GM12878 (cell line): ENCODE measurements around the gene TTLL10. TPM values are rescaled to one million over a fixed set of nuclear protein-coding genes. Genes with fewer than 3 reads are reported as not detected.

Source experiments
- ATAC-seq: fragments of 200-7000 bp; cut with Tn5 transposase; 3 replicates; pipeline ENCODE4 v1.9.1; 2020; ENCODE audit warnings: mild to moderate bottlenecking, moderate library complexity
- BruUV-seq: library from RNA; stranded (reverse); fragments of 400-500 nt; replicated peaks from 2 replicates; lab custom pipeline; 2021; lab: Mats Ljungman, UMichigan
- CTCF ChIA-PET: fragments of 300-600 bp; sonication (Branson Sonifier 250); formaldehyde crosslinking; extraction: SDS; loops from one replicate; lab custom pipeline; 2021; ENCODE audit warnings: inconsistent platforms; lab: Yijun Ruan, JAX
- POLR2A ChIA-PET: fragments of 350-600 bp; formaldehyde crosslinking; extraction: SDS; loops from one replicate; lab custom pipeline; 2021; ENCODE audit warnings: inconsistent platforms; lab: Charles Lee
- RAD21 ChIA-PET: fragments of 300-600 bp; sonication (Branson Sonifier 250); formaldehyde crosslinking; loops from one replicate; lab custom pipeline; 2023; ENCODE audit warnings: antibody characterized with exemption; ENCODE audit not compliant: unreplicated experiment; lab: Charles Lee
- SMC1A ChIA-PET: fragments of 300-600 bp; sonication (Branson Sonifier 250); formaldehyde crosslinking; loops from one replicate; lab custom pipeline; 2023; ENCODE audit not compliant: unreplicated experiment, uncharacterized antibody; lab: Charles Lee
- DNase-seq: peaks from one replicate; pipeline ENCODE4 v3.0.0-alpha.2; 2011; ENCODE audit warnings: low read depth, low spot score
- FAIRE-seq: peaks from 3 replicates; lab custom pipeline; 2011; peaks lifted over from hg19 to GRCh38; lab: Jason Lieb, UNC
- H2AFZ ChIP-seq: 2 replicates; pipeline ENCODE4 v1.6.0; 2011; ENCODE audit warnings: low read depth, low read length, control low read depth; ENCODE audit not compliant: control insufficient read depth
- H3K27ac ChIP-seq: 2 replicates; pipeline ENCODE4 v1.5.1; 2011; ENCODE audit warnings: control low read depth; ENCODE audit not compliant: control insufficient read depth, insufficient read depth
- H3K27me3 ChIP-seq, 2 experiments: replicated peaks in 1 of 2; 2 replicates each; pipeline versions ENCODE4 v1.6.0 to v1.6.1; 2011; ENCODE audit warnings: low read length in 1 of 2; ENCODE audit not compliant: control insufficient read depth in 2 of 2, insufficient read depth in 2 of 2
- H3K36me3 ChIP-seq, 2 experiments: 2 replicates each; pipeline ENCODE4 v1.5.1; 2011; ENCODE audit warnings: low read length in 1 of 2; ENCODE audit not compliant: control insufficient read depth in 2 of 2, insufficient read depth in 2 of 2
- H3K4me1 ChIP-seq: 2 replicates; pipeline ENCODE4 v1.6.1; 2011; ENCODE audit warnings: mild to moderate bottlenecking, low read length, moderate library complexity, mixed read lengths; ENCODE audit not compliant: control insufficient read depth, insufficient read depth
- H3K4me2 ChIP-seq: 2 replicates; pipeline ENCODE4 v1.6.0; 2011; ENCODE audit warnings: control low read depth; ENCODE audit not compliant: control insufficient read depth, insufficient read depth
- H3K4me3 ChIP-seq: fragments of 200-600 bp; sonication (generic); 2 replicates; pipeline ENCODE4 v1.5.1; 2016
- H3K79me2 ChIP-seq: 2 replicates; pipeline ENCODE4 v1.6.0; 2011; ENCODE audit warnings: low read length; ENCODE audit not compliant: control insufficient read depth, insufficient read depth
- H3K9ac ChIP-seq: 2 replicates; pipeline ENCODE4 v1.8.0; 2011; ENCODE audit warnings: low read length, control low read depth, mixed read lengths; ENCODE audit not compliant: control insufficient read depth, insufficient read depth
- H3K9me3 ChIP-seq: replicated peaks from 3 replicates; pipeline ENCODE4 v1.5.1; 2011; ENCODE audit warnings: mild to moderate bottlenecking, low read length; ENCODE audit not compliant: control insufficient read depth, insufficient read depth
- H4K20me1 ChIP-seq: 2 replicates; pipeline ENCODE4 v1.6.0; 2011; ENCODE audit not compliant: control insufficient read depth, insufficient read depth
- BACH1 ChIP-seq: fragments of 450-650 bp; IDR thresholded peaks from 2 replicates; pipeline ENCODE4 v1.6.1; 2017; ENCODE audit warnings: mild to moderate bottlenecking, borderline replicate concordance
- IKZF2 ChIP-seq, 2 experiments: fragments of 450-650 bp; IDR thresholded peaks; 2 replicates each; pipeline ENCODE4 v1.6.1; 2017; ENCODE audit warnings: mild to moderate bottlenecking in 2 of 2, moderate library complexity in 2 of 2
- KDM1A ChIP-seq: fragments of 200-600 bp; sonication (generic); IDR thresholded peaks from 2 replicates; pipeline ENCODE4 v1.6.1; 2016; ENCODE audit warnings: borderline replicate concordance
- MYC ChIP-seq: IDR thresholded peaks from 2 replicates; pipeline ENCODE4 v1.6.1; 2011; ENCODE audit warnings: mild to moderate bottlenecking, low read length, moderate library complexity, inconsistent platforms; ENCODE audit not compliant: insufficient read depth, insufficient replicate concordance, insufficient read length, severe bottlenecking
- NR2C1 ChIP-seq: fragments of 450-650 bp; IDR thresholded peaks from 2 replicates; pipeline ENCODE4 v1.6.1; 2017; ENCODE audit warnings: antibody characterized with exemption, mild to moderate bottlenecking, moderate library complexity
- NR2C2 ChIP-seq: IDR thresholded peaks from 2 replicates; pipeline ENCODE4 v1.6.1; 2011; ENCODE audit warnings: borderline replicate concordance, low read depth; ENCODE audit not compliant: control insufficient read depth, insufficient read length
- NR2F1 ChIP-seq: fragments of 450-650 bp; conservative IDR thresholded peaks from 2 replicates; pipeline ENCODE4 v1.6.1; 2017; ENCODE audit warnings: mild to moderate bottlenecking
- NRF1 ChIP-seq: conservative IDR thresholded peaks from 2 replicates; pipeline ENCODE4 v1.6.1; 2011; ENCODE audit warnings: mild to moderate bottlenecking, low read depth, low read length, improper control_type of control experiment
- PKNOX1 ChIP-seq: fragments of 450-650 bp; IDR thresholded peaks from 2 replicates; pipeline ENCODE4 v1.6.1; 2016; ENCODE audit warnings: mild to moderate bottlenecking
- RFX5 ChIP-seq: IDR thresholded peaks from 2 replicates; pipeline ENCODE4 v1.6.1; 2011; ENCODE audit warnings: low read depth, low read length, improper control_type of control experiment
- ZNF274 ChIP-seq: IDR thresholded peaks from one replicate; pipeline ENCODE4 v1.8.0; 2011; ENCODE audit not compliant: insufficient read length, insufficient read depth
- WGBS: methylation state at CpG from one replicate; pipeline ENCODE4 v1.1.6; 2016; ENCODE audit warnings: low lambda C conversion rate; ENCODE audit not compliant: insufficient replicate concordance, insufficient coverage; ENCODE audit errors: missing lambda C conversion rate; 5-methylcytosine and 5-hydroxymethylcytosine counted together
- in situ Hi-C: fragments of 300-500 bp; cut with MboI; formaldehyde crosslinking; loops from 9 replicates; pipeline ENCODE4 v1.14.3; 2018; ENCODE audit warnings: mixed read lengths
- intact Hi-C: fragments of 100-400 bp; cut with micrococcal nuclease; formaldehyde crosslinking; loops from one replicate; pipeline ENCODE4 v1.14.2; 2022; ENCODE audit not compliant: unreplicated experiment
- polyA plus RNA-seq, 11 experiments: library from polyadenylated mRNA; depleted of rRNA in 4 of 11; unstranded in 6 of 11; stranded (reverse) in 5 of 11; fragments of >200 nt; fragmentation: Nextera tagmentation in 4 of 11; fragmentation: Illumina TruSeq in 1 of 11; extraction: Ambion mirVana in 4 of 11; extraction: Trizol in 1 of 11; gene quantifications; 1 replicate in 1 of 11; 2 replicates in 10 of 11; pipeline versions ENCODE4 v1.2.1 to v1.2.3, GENCODE V29; 2011 to 2016; ENCODE audit warnings: inconsistent platforms in 2 of 11, missing spikeins in 2 of 11, low read depth in 1 of 11
- total RNA-seq, 4 experiments: library from RNA; depleted of rRNA in 3 of 4; stranded (reverse); fragments of >200 nt in 3 of 4; fragmentation: Illumina TruSeq in 1 of 4; extraction: Trizol in 1 of 4; gene quantifications; 2 replicates each; pipeline versions ENCODE4 v1.2.1 to v1.2.3, GENCODE V29; 2013 to 2021

TTLL10 gene
- total and polyA plus RNA-seq, 10 of the 15 experiments (the other 5 are each of a cell fraction or from before 2014, with no cell fraction given), result not detected

GRCh38 chr1:1239227-1239613 lies 65.5 kb downstream of the TTLL10 start:
- POLR2A ChIA-PET, result interaction anchor here (0.9 kb wide), 1 partner anchor 11 kb away, joined by 3 read pairs; no protein-coding TSS in a partner anchor
- no peaks in the 10 kb centered on the region for H3K27me3 ChIP-seq
- in situ Hi-C loops, result no loop called here
- no peaks in the 10 kb centered on the region for H3K4me1 ChIP-seq
- H3K9ac ChIP-seq, result no peak overlapping the region
- no peaks in the 10 kb centered on the region for H4K20me1 ChIP-seq
- WGBS, result 37% methylated on average over 15 of the region's 15 CpGs
- SMC1A ChIA-PET, result no interaction called here
- RAD21 ChIA-PET, result no interaction called here
- H3K4me2 ChIP-seq, result no peak overlapping the region
- H2AFZ ChIP-seq, result no peak overlapping the region
- no peaks in the 10 kb centered on the region for H3K79me2 ChIP-seq
- BruUV-seq, result no TSS peak
- intact Hi-C loops, result no loop called here
- H3K4me3 ChIP-seq, result no peak overlapping the region
- H3K27ac ChIP-seq, result no peak overlapping the region
- no peak for DNase-seq
- CTCF ChIA-PET, result interaction anchor here (1.4 kb wide), 1 partner anchor 117 kb away, joined by 4 read pairs; no protein-coding TSS in a partner anchor
- no peaks in the 10 kb centered on the region for H3K36me3 ChIP-seq
- no peak for ATAC-seq
- no peaks in the 10 kb centered on the region; the same call in 2 of the 3 replicates for H3K9me3 ChIP-seq
- no peak for TF ChIP-seq MYC
- TF ChIP-seq, all 136 proteins: peak for 0
- FAIRE-seq, result no peak

DNA sequence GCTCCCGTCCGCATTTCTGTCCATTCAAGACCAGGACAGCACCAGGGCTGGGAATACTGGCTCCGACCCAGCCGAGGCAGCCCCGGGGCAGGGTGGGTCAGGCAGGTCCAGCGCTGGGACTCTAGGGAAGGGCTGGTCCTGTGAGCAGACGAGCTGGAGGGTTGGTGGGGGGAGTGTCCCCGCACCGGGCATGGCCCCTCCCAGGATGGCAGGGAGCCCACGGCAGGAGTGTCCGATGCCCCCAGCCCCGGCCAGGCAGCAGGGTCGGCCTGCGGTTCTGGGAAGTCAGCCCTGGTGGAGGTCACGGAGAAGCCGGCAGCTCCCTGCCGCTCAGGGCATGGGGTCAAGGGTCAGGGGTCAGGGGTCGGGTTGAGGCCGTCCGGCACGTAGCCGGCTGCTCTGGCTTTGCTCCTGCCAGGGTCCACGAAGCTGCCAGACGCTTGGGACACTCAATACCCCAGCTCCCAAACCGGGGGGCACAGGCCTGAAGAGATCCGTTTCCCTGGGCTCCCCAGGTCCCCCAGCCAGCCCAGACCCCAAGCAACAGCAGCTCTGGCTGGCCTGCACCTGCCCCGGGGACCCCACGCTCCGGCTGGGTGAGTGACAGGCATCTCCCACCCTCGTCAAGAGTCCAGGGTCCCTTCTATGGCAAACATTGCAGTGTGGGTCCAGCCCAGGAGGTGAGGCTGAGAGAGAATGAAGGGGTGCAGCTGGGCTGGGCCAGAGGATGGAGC lies 66.1 kb downstream of the TTLL10 start:
- Histone ChIP-seq H3K27me3 (no peaks in the 10 kb centered on the region), H3K4me2 (no peak overlapping the region), H4K20me1 (no peaks in the 10 kb centered on the region), H2AFZ (no peak overlapping the region), H3K9me3 (no peaks in the 10 kb centered on the region), H3K4me3 (no peak overlapping the region), H3K27ac (no peak overlapping the region), H3K4me1 (no peaks in the 10 kb centered on the region), H3K79me2 (no peaks in the 10 kb centered on the region), H3K9ac (no peak overlapping the region), H3K36me3 (no peaks in the 10 kb centered on the region)
- POLR2A ChIA-PET, result interaction anchor here (0.9 kb wide), 1 partner anchor 11 kb away, joined by 3 read pairs; no protein-coding TSS in a partner anchor
- in situ Hi-C loops (no loop called here), intact Hi-C loops (no loop called here)
- FAIRE-seq (no peak), DNase-seq (no peak), ATAC-seq (no peak)
- SMC1A ChIA-PET, result no interaction called here
- CTCF ChIA-PET, result no interaction called here
- 46% methylated on average over 28 of the region's 30 CpGs for WGBS
- TF ChIP-seq NRF1, result no peak
- TF ChIP-seq KDM1A, result no peak
- TF ChIP-seq PKNOX1, result 0 out of 2 replicates have a peak, but pooled peaks have one; percentile 9
- TF ChIP-seq BACH1, result no peak
- TF ChIP-seq NR2C2, result peak; percentile 47
- no peak for TF ChIP-seq ZNF274
- TF ChIP-seq NR2F1, result peak; percentile 74
- no peak for TF ChIP-seq RFX5
- TF ChIP-seq NR2C1, result peak; percentile 59
- TF ChIP-seq IKZF2 (IDR thresholded peaks at IDR 0.05), result no peak
- no TSS peak for BruUV-seq
- RAD21 ChIA-PET, result interaction anchor here (1.3 kb wide), 1 partner anchor 11 kb away, joined by 4 read pairs; no protein-coding TSS in a partner anchor
